ENCODE measurements around the gene CENPX.

- TF ChIP-seq ZFP36 (IDR thresholded peaks at IDR 0.05; ENCODE audit: borderline replicate concordance, low read depth, low read length, partially characterized antibody), result no peak
- no peak for TF ChIP-seq KMT2B (CRISPR knock-in tag; IDR thresholded peaks at IDR 0.05)
- TF ChIP-seq CTCF (CRISPR knock-in tag; IDR thresholded peaks at IDR 0.05), result no peak
- TF ChIP-seq, protein P1, sequence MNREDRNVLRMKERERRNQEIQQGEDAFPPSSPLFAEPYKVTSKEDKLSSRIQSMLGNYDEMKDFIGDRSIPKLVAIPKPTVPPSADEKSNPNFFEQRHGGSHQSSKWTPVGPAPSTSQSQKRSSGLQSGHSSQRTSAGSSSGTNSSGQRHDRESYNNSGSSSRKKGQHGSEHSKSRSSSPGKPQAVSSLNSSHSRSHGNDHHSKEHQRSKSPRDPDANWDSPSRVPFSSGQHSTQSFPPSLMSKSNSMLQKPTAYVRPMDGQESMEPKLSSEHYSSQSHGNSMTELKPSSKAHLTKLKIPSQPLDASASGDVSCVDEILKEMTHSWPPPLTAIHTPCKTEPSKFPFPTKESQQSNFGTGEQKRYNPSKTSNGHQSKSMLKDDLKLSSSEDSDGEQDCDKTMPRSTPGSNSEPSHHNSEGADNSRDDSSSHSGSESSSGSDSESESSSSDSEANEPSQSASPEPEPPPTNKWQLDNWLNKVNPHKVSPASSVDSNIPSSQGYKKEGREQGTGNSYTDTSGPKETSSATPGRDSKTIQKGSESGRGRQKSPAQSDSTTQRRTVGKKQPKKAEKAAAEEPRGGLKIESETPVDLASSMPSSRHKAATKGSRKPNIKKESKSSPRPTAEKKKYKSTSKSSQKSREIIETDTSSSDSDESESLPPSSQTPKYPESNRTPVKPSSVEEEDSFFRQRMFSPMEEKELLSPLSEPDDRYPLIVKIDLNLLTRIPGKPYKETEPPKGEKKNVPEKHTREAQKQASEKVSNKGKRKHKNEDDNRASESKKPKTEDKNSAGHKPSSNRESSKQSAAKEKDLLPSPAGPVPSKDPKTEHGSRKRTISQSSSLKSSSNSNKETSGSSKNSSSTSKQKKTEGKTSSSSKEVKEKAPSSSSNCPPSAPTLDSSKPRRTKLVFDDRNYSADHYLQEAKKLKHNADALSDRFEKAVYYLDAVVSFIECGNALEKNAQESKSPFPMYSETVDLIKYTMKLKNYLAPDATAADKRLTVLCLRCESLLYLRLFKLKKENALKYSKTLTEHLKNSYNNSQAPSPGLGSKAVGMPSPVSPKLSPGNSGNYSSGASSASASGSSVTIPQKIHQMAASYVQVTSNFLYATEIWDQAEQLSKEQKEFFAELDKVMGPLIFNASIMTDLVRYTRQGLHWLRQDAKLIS (CRISPR knock-in tag; IDR thresholded peaks at IDR 0.05), result no peak
- TF ChIP-seq ZFP91 (CRISPR knock-in tag; IDR thresholded peaks at IDR 0.05; ENCODE audit: borderline replicate concordance), result no peak
- no peak for TF ChIP-seq CHD4 (IDR thresholded peaks at IDR 0.05; ENCODE audit: borderline replicate concordance, low read length)
- TF ChIP-seq NFYC (CRISPR knock-in tag; IDR thresholded peaks at IDR 0.05), result no peak
- no peak for TF ChIP-seq ZNF367 (CRISPR knock-in tag; IDR thresholded peaks at IDR 0.05; ENCODE audit: borderline replicate concordance)
- TF ChIP-seq STAT5B (CRISPR knock-in tag; IDR thresholded peaks at IDR 0.05), result no peak
- no peak for TF ChIP-seq HCFC1 (IDR thresholded peaks at IDR 0.05; ENCODE audit: low read depth, low read length)
- TF ChIP-seq POLR2A (IDR thresholded peaks at IDR 0.05; ENCODE audit: insufficient read depth in 1 of 2, low read depth in 2 of 2, low read length in 2 of 2), result no peak
- TF ChIP-seq MEF2D (CRISPR knock-in tag; IDR thresholded peaks at IDR 0.05), result no peak
Measured at GRCh38 chr17:82070611-82071010, 47.9 kb upstream of the CENPX start.

Data from HepG2 (cell line).